NT2/D1 (cell line): Measurements from ENCODE around the gene MAP2K4.

Experiments used
- SUZ12 ChIP-seq: IDR thresholded peaks from 2 replicates; pipeline ENCODE4 v1.6.1; 2011; ENCODE audit not compliant: insufficient read length, insufficient read depth; ENCODE audit errors: extremely low read depth
- YY1 ChIP-seq: IDR thresholded peaks from 2 replicates; pipeline ENCODE4 v1.6.1; 2011; ENCODE audit not compliant: insufficient read length, insufficient read depth
- ZNF274 ChIP-seq: IDR thresholded peaks from 2 replicates; pipeline ENCODE4 v1.6.1; 2011; ENCODE audit warnings: mild to moderate bottlenecking, low read depth, low read length

- TF ChIP-seq ZNF274 (no peak), SUZ12 (no peak), YY1 (no peak)
Observed at GRCh38 chr17:12088035-12088434, 67.4 kb downstream of the MAP2K4 start.
